Hepatocyte (in vitro differentiated cells): Measurements from ENCODE around the gene SNAPC2. TPM values are rescaled to one million over a fixed set of nuclear protein-coding genes. Genes with fewer than 3 reads are reported as not detected.
"Not testable (repeated sequence)": the region's sequence is repeated elsewhere in the genome, so short reads cannot be mapped to it uniquely, and the experiment has no call there.

ENCODE experiments used
- DNase-seq: peaks from one replicate; pipeline ENCODE4 v3.0.0-alpha.2; 2016; ENCODE audit warnings: low spot score
- H2AFZ ChIP-seq: fragments of 200-600 bp; sonication (generic); 2 replicates; pipeline ENCODE4 v1.6.0; 2016; ENCODE audit warnings: antibody characterized with exemption, mild to moderate bottlenecking
- H3K27ac ChIP-seq: fragments of 200-600 bp; sonication (generic); 2 replicates; pipeline ENCODE4 v1.5.1; 2016; ENCODE audit warnings: mild to moderate bottlenecking
- H3K27me3 ChIP-seq: fragments of 200-600 bp; sonication (generic); 2 replicates; pipeline ENCODE4 v1.6.1; 2016
- H3K36me3 ChIP-seq: fragments of 200-600 bp; sonication (generic); replicated peaks from 2 replicates; pipeline ENCODE4 v1.5.1; 2016; ENCODE audit warnings: low read depth; ENCODE audit not compliant: insufficient read depth
- H3K4me1 ChIP-seq: fragments of 200-600 bp; sonication (generic); 2 replicates; pipeline ENCODE4 v1.5.1; 2016; ENCODE audit warnings: mild to moderate bottlenecking, moderate library complexity; ENCODE audit not compliant: insufficient read depth
- H3K4me2 ChIP-seq: fragments of 200-600 bp; sonication (generic); 2 replicates; pipeline ENCODE4 v1.6.0; 2016
- H3K4me3 ChIP-seq: fragments of 200-600 bp; sonication (generic); 2 replicates; pipeline ENCODE4 v1.5.1; 2016; ENCODE audit warnings: mild to moderate bottlenecking
- H3K79me2 ChIP-seq: fragments of 200-600 bp; sonication (generic); 2 replicates; pipeline ENCODE4 v1.6.0; 2017; ENCODE audit warnings: mild to moderate bottlenecking
- H3K9me2 ChIP-seq: fragments of 200-600 bp; sonication (generic); replicated peaks from 2 replicates; pipeline ENCODE4 v1.6.0; 2017; ENCODE audit warnings: mild to moderate bottlenecking; ENCODE audit not compliant: insufficient read depth
- H3K9me3 ChIP-seq: fragments of 200-600 bp; sonication (generic); 2 replicates; pipeline ENCODE4 v1.5.1; 2016; ENCODE audit warnings: low read depth, mild to moderate bottlenecking
- H4K20me1 ChIP-seq: fragments of 200-600 bp; sonication (generic); 2 replicates; pipeline ENCODE4 v1.6.0; 2016; ENCODE audit warnings: mild to moderate bottlenecking; ENCODE audit not compliant: insufficient read depth, poor library complexity, severe bottlenecking
- EZH2 ChIP-seq: fragments of 200-600 bp; sonication (generic); IDR thresholded peaks from 2 replicates; pipeline ENCODE4 v1.6.1; 2016; ENCODE audit warnings: antibody characterized with exemption, mild to moderate bottlenecking, borderline replicate concordance
- EZH2phosphoT487 ChIP-seq: fragments of 200-600 bp; sonication (generic); IDR thresholded peaks from one replicate; pipeline ENCODE4 v1.6.1; 2018; ENCODE audit warnings: antibody characterized with exemption, mild to moderate bottlenecking, low read depth, moderate library complexity; ENCODE audit not compliant: unreplicated experiment, severe bottlenecking
- WGBS: methylation state at CpG from one replicate; pipeline ENCODE4 v1.1.6; 2016; ENCODE audit warnings: low lambda C conversion rate; ENCODE audit errors: missing lambda C conversion rate; 5-methylcytosine and 5-hydroxymethylcytosine counted together
- polyA plus RNA-seq: library from polyadenylated mRNA; unstranded; fragments of >200 nt; fragmentation: Nextera tagmentation; extraction: Ambion mirVana; gene quantifications from 2 replicates; pipeline ENCODE4 v1.2.1, GENCODE V29; 2016
- total RNA-seq: library from RNA; depleted of rRNA; stranded (reverse); fragments of >200 nt; gene quantifications from 2 replicates; pipeline ENCODE4 v1.2.3, GENCODE V29; 2014
- TF ChIP-seq, protein P1 (sequence below): fragments of 200-600 bp; sonication (generic); IDR thresholded peaks from 2 replicates; pipeline ENCODE4 v1.5.1; 2016; ENCODE audit warnings: antibody characterized with exemption, mild to moderate bottlenecking; ENCODE audit not compliant: poor library complexity

Gene SNAPC2
- total and polyA plus RNA-seq, 2 experiments from 2014 or later: 11.8 to 17.5 TPM

GRCh38 chr19:7928741-7929701, 8.9 kb downstream of the SNAPC2 start:
- Histone ChIP-seq H3K27ac (peak overlapping the region; percentile 62), H3K36me3 (no peaks in the 10 kb centered on the region), H3K4me2 (peak overlapping the region; percentile 26), H3K4me3 (no peak overlapping the region), H3K79me2 (no peaks in the 10 kb centered on the region), H3K9me3 (no peaks in the 10 kb centered on the region), H3K9me2 (no peaks in the 10 kb centered on the region), H4K20me1 (no peaks in the 10 kb centered on the region), H2AFZ (no peak overlapping the region), H3K27me3 (no peaks in the 10 kb centered on the region), H3K4me1 (peaks cover 28% of the 10 kb centered on the region)
- peak; percentile 75 for DNase-seq
- TF ChIP-seq, protein P1, sequence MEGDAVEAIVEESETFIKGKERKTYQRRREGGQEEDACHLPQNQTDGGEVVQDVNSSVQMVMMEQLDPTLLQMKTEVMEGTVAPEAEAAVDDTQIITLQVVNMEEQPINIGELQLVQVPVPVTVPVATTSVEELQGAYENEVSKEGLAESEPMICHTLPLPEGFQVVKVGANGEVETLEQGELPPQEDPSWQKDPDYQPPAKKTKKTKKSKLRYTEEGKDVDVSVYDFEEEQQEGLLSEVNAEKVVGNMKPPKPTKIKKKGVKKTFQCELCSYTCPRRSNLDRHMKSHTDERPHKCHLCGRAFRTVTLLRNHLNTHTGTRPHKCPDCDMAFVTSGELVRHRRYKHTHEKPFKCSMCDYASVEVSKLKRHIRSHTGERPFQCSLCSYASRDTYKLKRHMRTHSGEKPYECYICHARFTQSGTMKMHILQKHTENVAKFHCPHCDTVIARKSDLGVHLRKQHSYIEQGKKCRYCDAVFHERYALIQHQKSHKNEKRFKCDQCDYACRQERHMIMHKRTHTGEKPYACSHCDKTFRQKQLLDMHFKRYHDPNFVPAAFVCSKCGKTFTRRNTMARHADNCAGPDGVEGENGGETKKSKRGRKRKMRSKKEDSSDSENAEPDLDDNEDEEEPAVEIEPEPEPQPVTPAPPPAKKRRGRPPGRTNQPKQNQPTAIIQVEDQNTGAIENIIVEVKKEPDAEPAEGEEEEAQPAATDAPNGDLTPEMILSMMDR: peak; percentile 35
- TF ChIP-seq EZH2 (no peak), EZH2phosphoT487 (no peak)
- 58% methylated on average over 24 of the region's 24 CpGs for WGBS

DNA sequence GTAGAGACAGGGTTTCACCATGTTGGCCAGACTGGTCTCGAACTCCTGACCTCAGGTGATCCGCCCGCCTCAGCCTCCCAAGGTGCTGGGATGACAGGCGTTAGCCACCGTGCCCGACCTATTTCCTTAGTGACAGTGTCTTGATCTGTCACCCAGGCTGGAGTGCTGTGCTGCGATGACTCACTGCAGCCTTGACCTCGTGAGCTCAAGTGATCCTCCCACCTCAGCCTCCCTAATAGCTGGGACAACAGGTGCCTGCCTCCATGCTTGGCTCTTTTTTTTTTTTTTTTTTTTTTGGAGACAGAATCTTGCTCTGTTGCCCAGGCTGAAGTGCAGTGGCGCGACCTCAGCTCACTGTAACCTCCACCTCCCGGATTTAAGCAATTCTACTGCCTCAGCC, 9.9 kb downstream of the SNAPC2 start:
- H3K4me2 ChIP-seq, H3K27ac ChIP-seq, H3K9me2 ChIP-seq, H4K20me1 ChIP-seq, H3K9me3 ChIP-seq, DNase-seq, H3K79me2 ChIP-seq, H2AFZ ChIP-seq, H3K4me3 ChIP-seq, H3K27me3 ChIP-seq, H3K36me3 ChIP-seq: not testable (repeated sequence)
- peaks cover 24% of the 10 kb centered on the region for H3K4me1 ChIP-seq
- WGBS: 91% methylated on average over 11 of the region's 11 CpGs

GRCh38 chr19:7930765-7931164, 10.6 kb downstream of the SNAPC2 start:
- H3K27me3 ChIP-seq: no peaks in the 10 kb centered on the region
- no peak overlapping the region for H2AFZ ChIP-seq
- 85% methylated on average over 7 of the region's 7 CpGs for WGBS
- H3K79me2 ChIP-seq: no peaks in the 10 kb centered on the region
- TF ChIP-seq EZH2phosphoT487 (no peak), EZH2 (no peak)
- TF ChIP-seq, protein P1: no peak
- no peaks in the 10 kb centered on the region for H3K9me2 ChIP-seq
- no peak overlapping the region for H3K4me3 ChIP-seq
- no peaks in the 10 kb centered on the region for H4K20me1 ChIP-seq
- no peak overlapping the region for H3K27ac ChIP-seq
- no peaks in the 10 kb centered on the region for H3K9me3 ChIP-seq
- no peak for DNase-seq
- H3K36me3 ChIP-seq: no peaks in the 10 kb centered on the region
- peaks cover 24% of the 10 kb centered on the region for H3K4me1 ChIP-seq
- no peak overlapping the region for H3K4me2 ChIP-seq

GRCh38 chr19:7931221-7932061, 11.3 kb downstream of the SNAPC2 start:
- H3K27me3 ChIP-seq: no peaks in the 10 kb centered on the region
- no peak overlapping the region for H2AFZ ChIP-seq
- no peaks in the 10 kb centered on the region for H3K36me3 ChIP-seq
- 96% methylated on average over 36 of the region's 36 CpGs for WGBS
- H4K20me1 ChIP-seq: no peaks in the 10 kb centered on the region
- DNase-seq: no peak
- no peaks in the 10 kb centered on the region for H3K9me2 ChIP-seq
- TF ChIP-seq EZH2 (no peak), EZH2phosphoT487 (no peak)
- TF ChIP-seq, protein P1: no peak
- no peak overlapping the region for H3K4me2 ChIP-seq
- no peaks in the 10 kb centered on the region for H3K79me2 ChIP-seq
- no peak overlapping the region for H3K4me3 ChIP-seq
- peaks cover 20% of the 10 kb centered on the region for H3K4me1 ChIP-seq
- H3K27ac ChIP-seq: no peak overlapping the region
- H3K9me3 ChIP-seq: no peaks in the 10 kb centered on the region
